Lower leg skin (tissue), 4 donors: ENCODE measurements around the gene C17orf67. TPM values are rescaled to one million over a fixed set of nuclear protein-coding genes. Genes with fewer than 3 reads are reported as not detected.

Experiments
- DNase-seq, 2 donors: peaks; one replicate each; pipeline ENCODE4 v3.0.0-alpha.2; 2019; ENCODE audit warnings: low spot score in 2 of 2
- H3K4me3 ChIP-seq: fragments of 200-600 bp; sonication (generic); 2 replicates; pipeline ENCODE4 v1.5.1; 2017; ENCODE audit warnings: mild to moderate bottlenecking, low read depth; ENCODE audit not compliant: poor library complexity, severe bottlenecking
- POLR2A ChIP-seq, 2 donors: fragments of 450-650 bp; IDR thresholded peaks; one replicate each; pipeline ENCODE4 v1.6.1; 2016 to 2017; ENCODE audit warnings: antibody characterized with exemption in 2 of 2, mild to moderate bottlenecking in 1 of 2, moderate library complexity in 1 of 2
- WGBS, 2 donors: methylation state at CpG; one replicate each; pipeline ENCODE4 v1.1.5; 2018; 5-methylcytosine and 5-hydroxymethylcytosine counted together
- intact Hi-C: fragments of 100-400 bp; cut with DNase I; formaldehyde crosslinking; loops from one replicate; pipeline ENCODE4 v1.15.0; 2023; ENCODE audit warnings: low total_unique reads
- total RNA-seq, 4 donors: library from RNA; depleted of rRNA; stranded (reverse); fragments of >200 nt; gene quantifications; one replicate each; pipeline ENCODE4 v1.1.0, GENCODE V29; 2016
- TF ChIP-seq, protein P1 (sequence below), 3 donors: fragments of 450-650 bp; IDR thresholded peaks; one replicate each; pipeline ENCODE4 v1.5.1; 2016; ENCODE audit warnings: antibody characterized with exemption in 3 of 3, mild to moderate bottlenecking in 3 of 3, moderate library complexity in 2 of 3

C17orf67 gene
- total RNA-seq, 4 donors from 2014 or later: 0.58 to 1.2 (median 0.88) TPM; not detected in 1

DNA sequence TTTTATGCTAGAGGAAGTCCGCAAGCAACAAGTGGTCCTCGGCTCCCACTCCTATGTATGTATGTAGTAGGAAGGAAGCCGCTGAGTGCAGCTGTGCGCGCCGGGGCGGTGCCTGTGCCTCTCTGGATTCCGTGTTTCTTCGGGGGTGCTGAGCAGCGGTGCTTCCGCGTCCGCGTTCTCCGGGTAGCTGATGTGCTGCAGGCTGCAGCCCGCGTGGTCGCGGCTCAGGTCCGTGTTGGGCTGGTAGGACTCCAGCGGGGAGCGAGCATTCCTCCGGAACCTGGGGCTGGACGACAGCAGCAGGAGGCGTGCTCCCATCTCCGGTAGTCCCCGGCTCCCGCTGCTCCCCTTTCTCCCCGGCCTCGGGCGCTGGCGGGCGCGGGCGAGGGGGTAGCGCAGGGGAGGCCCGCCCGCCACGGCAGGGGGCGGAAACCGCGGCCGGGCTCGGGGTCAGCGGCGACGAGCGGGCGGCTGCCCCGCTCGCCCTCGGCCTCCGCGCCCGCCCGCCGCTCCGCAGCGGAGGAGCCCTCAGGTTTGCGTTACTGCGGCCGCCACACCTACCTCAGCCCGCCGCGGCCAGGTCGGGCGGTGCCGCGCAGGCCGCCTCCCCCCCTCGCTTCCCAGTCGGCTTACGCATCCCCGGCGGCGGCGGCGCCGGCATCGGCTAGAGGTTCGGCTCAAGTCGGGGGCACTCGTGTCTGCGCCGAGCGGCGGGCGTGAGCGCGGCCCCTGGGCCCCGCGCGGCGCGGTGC lies 487 bp downstream of the C17orf67 start:
- peak overlapping the region; percentile 49 for H3K4me3 ChIP-seq
- 0 to 1% methylated on average over 21 to 71 of the region's 95 CpGs for WGBS, 2 donors
- intact Hi-C loops: no loop called here
- DNase-seq: peak; percentile 53 to 93
- TF ChIP-seq, protein P1, sequence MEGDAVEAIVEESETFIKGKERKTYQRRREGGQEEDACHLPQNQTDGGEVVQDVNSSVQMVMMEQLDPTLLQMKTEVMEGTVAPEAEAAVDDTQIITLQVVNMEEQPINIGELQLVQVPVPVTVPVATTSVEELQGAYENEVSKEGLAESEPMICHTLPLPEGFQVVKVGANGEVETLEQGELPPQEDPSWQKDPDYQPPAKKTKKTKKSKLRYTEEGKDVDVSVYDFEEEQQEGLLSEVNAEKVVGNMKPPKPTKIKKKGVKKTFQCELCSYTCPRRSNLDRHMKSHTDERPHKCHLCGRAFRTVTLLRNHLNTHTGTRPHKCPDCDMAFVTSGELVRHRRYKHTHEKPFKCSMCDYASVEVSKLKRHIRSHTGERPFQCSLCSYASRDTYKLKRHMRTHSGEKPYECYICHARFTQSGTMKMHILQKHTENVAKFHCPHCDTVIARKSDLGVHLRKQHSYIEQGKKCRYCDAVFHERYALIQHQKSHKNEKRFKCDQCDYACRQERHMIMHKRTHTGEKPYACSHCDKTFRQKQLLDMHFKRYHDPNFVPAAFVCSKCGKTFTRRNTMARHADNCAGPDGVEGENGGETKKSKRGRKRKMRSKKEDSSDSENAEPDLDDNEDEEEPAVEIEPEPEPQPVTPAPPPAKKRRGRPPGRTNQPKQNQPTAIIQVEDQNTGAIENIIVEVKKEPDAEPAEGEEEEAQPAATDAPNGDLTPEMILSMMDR (IDR thresholded peaks at IDR 0.05): no peak
- no peak for TF ChIP-seq POLR2A (IDR thresholded peaks at IDR 0.05)

DNA sequence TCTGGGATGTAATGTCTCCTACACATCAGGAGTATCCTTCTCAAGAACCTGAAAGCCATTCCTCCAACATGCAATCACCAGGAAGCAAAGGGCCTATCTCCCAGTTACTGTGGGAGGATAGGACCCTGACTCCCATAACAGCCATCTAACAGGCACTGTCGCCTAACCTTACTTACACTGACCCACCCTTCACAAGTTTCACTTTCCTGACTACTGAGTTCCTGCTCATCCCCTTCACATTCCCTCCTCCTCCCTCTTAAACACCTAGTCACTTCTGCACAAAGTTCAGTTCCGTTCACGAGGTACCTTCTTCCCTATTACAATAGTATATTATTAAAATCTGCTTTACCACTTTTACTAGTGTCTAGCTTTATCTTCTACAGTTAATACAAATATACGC lies 1.3 kb downstream of the C17orf67 start:
- H3K4me3 ChIP-seq: no peak overlapping the region
- 68 to 71% methylated on average over 4 of the region's 4 CpGs for WGBS, 2 donors
- TF ChIP-seq, protein P1 (IDR thresholded peaks at IDR 0.05): no peak
- no peak for TF ChIP-seq POLR2A (IDR thresholded peaks at IDR 0.05)
- no peak for DNase-seq
- intact Hi-C loops: no loop called here

DNA sequence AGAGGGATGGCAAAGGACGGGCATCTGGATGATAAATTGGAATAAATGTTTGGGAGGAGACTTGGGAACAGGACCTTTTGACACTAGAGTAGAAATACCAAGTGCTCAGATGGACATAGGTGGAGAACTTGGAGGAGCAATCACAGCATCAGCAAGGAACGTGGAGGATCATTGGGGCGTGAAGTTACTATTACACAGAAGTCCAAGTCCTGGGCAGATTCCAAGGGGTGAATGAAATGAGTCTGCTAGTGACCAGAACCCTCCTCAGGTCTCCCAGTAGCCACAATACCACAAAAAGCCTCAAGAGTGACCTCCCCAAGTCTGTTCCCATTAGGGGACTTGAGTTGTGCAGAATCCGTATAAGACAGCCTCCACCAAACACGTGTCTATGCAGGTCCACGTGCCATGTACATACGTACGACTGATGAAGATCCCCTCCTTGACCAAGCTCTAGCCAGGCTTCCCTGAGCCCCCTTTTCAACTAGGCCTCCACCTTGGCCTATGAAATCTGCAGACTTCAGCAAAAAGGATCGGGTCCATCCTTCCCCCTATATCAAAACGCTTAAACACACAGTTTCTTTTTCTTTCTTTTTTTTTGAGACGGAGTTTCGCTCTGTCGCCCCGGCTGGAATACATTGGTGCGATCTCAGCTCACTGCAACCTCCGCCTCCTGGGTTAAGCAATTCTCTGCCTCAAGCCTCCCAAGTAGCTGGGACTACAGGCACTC lies 2.2 kb downstream of the C17orf67 start:
- H3K4me3 ChIP-seq: no peak overlapping the region
- intact Hi-C loops: no loop called here
- no peak for DNase-seq
- TF ChIP-seq, protein P1 (IDR thresholded peaks at IDR 0.05): no peak
- TF ChIP-seq POLR2A (IDR thresholded peaks at IDR 0.05): no peak
- 95 to 98% methylated on average over 16 of the region's 16 CpGs for WGBS, 2 donors

DNA sequence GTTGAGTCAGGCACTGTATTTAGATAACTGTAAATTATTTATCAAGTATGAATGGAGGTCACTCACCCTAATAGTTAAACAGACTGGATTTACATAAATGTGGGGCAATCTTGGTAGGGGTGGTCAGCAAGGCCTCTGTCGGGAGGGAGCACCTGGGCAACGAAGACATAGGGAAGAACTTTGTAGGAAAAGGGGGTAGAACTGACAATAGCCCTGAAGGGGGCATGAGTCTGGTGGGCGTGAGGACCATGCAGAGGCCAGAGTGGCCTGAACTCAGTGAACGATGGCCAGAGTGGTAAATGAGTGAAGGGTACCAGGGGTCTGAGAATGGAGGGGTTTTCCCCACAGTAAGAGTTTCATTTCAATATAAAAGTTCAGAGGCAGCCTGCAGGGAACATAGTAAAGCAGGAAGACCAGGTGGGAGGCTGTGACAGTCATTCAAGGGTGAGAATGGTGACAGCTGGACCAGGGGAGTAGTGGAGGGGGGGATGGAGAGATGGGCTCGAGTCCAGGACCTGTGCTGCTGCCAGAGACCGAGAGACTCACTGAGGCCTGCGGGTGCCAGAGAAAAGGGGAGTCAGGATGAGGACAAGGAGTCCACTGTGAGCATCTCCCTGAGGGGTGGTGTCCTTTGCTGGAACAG lies 2.9 kb downstream of the C17orf67 start:
- no peak overlapping the region for H3K4me3 ChIP-seq
- no peak for DNase-seq
- TF ChIP-seq POLR2A (IDR thresholded peaks at IDR 0.05): no peak
- TF ChIP-seq, protein P1 (IDR thresholded peaks at IDR 0.05): no peak
- 89 to 96% methylated on average over 7 of the region's 7 CpGs for WGBS, 2 donors
- intact Hi-C loops: no loop called here

DNA sequence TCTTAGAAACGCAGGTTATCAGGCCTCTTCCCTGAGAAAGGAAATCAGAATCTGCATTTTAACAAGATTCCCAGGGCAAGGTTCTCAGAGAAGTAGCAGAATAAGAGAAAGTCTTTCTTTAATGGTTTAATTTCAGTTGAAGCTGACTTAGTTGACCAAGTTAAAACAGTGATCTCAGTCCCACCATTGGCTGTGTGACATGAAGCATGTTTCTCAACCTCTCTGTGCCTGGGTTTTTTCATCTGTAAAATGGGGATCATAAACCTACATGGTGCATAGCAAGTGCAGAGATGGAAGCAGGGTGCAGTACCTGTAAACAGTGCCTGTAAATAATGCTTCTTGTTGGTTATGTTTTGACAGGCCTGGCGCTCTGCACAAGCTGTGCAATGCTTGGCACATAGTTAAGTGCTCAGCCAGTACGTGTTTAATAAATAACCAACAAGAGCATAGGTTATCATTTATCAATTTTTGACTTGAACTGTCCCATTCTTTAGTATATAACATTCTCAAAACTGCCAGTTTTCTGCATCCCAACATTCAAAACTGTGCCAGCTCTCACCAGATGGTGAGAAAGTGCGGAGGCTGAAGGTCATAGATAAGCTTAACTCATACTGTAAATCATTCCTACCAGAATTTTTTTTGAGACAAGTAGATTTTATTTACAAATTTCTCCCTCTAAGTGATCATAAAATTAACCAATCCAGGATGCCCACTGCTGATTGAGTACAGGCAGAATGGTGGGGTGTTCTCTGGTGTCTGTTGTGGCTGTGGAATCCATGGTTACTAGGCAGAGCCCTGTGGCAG lies 6.9 kb downstream of the C17orf67 start:
- DNase-seq: no peak
- intact Hi-C loops: no loop called here
- TF ChIP-seq, protein P1 (IDR thresholded peaks at IDR 0.05): no peak
- no peak for TF ChIP-seq POLR2A (IDR thresholded peaks at IDR 0.05)
- H3K4me3 ChIP-seq: no peak overlapping the region
- WGBS, 2 donors: 91 to 92% methylated on average over 4 of the region's 4 CpGs
